NB4 (cell line): ENCODE measurements around the gene CDH13.

Experiments used
- DNase-seq: peaks from one replicate; pipeline ENCODE4 v3.0.0; 2010; ENCODE audit warnings: low read depth
- H3K4me3 ChIP-seq: one replicate; pipeline ENCODE4 v1.5.1; 2011; ENCODE audit warnings: mild to moderate bottlenecking, low read depth, low read length, moderate library complexity
- MYC ChIP-seq: IDR thresholded peaks from 2 replicates; pipeline ENCODE4 v1.6.1; 2011; ENCODE audit warnings: low read depth, low read length
- POLR2A ChIP-seq: IDR thresholded peaks from 2 replicates; pipeline ENCODE4 v1.6.1; 2011; ENCODE audit warnings: mild to moderate bottlenecking; ENCODE audit not compliant: insufficient read length; ENCODE audit errors: extremely low read depth
- TF ChIP-seq, protein P1 (sequence below): IDR thresholded peaks from 2 replicates; pipeline ENCODE4 v1.6.1; 2011; ENCODE audit warnings: low read depth, low read length
- TF ChIP-seq, protein P2 (sequence below): IDR thresholded peaks from one replicate; pipeline ENCODE4 v1.5.1; 2012; ENCODE audit warnings: low read depth, low read length

The CDH13 gene

GRCh38 chr16:83588070-83588469, 961.3 kb downstream of the CDH13 start:
- H3K4me3 ChIP-seq: no peak overlapping the region
- DNase-seq: no peak
- TF ChIP-seq, protein P1, sequence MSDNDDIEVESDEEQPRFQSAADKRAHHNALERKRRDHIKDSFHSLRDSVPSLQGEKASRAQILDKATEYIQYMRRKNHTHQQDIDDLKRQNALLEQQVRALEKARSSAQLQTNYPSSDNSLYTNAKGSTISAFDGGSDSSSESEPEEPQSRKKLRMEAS: no peak
- no peak for TF ChIP-seq MYC
- TF ChIP-seq POLR2A: no peak

DNA sequence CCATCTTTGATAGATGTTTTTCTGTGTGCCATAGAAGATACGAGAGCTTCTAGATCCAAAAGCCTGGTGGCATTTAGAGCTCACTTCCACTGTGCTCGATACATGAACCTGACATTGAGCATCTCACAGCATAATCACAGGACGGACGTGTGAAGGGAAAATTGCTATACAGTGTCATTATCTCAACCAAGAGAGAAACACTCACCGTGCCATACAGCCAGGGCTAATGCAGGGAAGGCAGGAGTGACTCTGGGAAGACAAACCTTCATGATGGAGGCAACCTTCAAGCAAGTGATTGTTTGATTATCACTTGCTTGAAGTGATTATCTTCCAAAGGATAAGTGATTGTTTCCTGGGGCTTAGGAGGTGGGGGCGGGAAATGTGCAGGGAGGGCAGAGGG, 962.8 kb downstream of the CDH13 start:
- no peak overlapping the region for H3K4me3 ChIP-seq
- TF ChIP-seq, protein P2, sequence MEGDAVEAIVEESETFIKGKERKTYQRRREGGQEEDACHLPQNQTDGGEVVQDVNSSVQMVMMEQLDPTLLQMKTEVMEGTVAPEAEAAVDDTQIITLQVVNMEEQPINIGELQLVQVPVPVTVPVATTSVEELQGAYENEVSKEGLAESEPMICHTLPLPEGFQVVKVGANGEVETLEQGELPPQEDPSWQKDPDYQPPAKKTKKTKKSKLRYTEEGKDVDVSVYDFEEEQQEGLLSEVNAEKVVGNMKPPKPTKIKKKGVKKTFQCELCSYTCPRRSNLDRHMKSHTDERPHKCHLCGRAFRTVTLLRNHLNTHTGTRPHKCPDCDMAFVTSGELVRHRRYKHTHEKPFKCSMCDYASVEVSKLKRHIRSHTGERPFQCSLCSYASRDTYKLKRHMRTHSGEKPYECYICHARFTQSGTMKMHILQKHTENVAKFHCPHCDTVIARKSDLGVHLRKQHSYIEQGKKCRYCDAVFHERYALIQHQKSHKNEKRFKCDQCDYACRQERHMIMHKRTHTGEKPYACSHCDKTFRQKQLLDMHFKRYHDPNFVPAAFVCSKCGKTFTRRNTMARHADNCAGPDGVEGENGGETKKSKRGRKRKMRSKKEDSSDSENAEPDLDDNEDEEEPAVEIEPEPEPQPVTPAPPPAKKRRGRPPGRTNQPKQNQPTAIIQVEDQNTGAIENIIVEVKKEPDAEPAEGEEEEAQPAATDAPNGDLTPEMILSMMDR: no peak
- TF ChIP-seq MYC: no peak
- no peak for TF ChIP-seq POLR2A
- TF ChIP-seq, protein P1: no peak
- DNase-seq: no peak

DNA sequence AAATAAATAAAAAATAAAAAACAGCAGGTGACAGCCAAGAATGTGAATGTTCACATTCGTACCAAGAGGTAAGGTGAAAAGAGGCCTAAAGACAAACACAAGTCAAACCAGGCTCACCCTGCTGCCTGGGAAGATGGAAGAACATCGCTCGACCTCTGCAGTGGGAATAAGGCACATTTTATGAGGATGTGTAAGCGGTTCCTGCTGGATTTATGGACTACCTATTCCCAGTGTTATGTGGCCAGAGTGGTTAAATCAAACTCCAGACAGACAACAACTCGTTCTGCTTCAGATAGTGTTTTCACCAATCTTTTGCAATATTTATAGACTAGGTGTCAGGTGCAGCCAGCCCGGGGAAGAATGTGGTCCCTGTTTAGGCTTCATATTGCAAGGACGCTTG, 966.0 kb downstream of the CDH13 start:
- H3K4me3 ChIP-seq: no peak overlapping the region
- no peak for DNase-seq
- TF ChIP-seq MYC (no peak), POLR2A (no peak)
- TF ChIP-seq, protein P1: no peak
- TF ChIP-seq, protein P2: no peak

DNA sequence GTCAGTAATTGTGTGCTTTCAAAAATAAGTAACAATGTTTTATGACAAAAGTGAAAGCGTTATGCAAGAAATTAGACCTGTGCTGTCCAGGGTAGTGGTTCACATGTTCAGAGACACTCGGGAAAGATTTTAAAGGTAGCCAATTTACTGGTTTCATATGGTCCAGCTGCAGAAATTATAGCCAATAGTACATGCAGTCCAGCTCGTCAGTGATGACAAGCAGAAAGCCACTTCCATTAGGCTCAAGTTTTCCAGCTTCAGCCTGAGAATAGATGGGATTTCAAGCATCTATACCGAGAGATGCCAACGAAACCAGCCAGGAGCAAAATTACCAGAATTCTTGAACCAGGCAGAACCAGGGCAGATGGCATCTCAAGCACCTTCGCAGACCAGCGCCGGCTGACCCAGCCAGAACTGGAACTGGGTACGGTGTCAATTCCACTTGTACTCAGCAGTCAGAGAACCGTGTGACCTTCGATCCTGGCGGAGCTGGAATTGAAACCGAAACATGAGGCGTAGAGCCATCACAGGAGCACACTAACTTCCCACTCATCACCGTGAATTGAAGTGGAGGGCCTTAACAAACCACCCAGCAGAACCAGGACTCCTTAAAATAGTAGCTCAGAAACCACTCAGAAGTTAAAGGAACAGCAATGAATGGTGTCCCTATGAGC, 973.2 kb downstream of the CDH13 start:
- no peak overlapping the region for H3K4me3 ChIP-seq
- no peak for DNase-seq
- TF ChIP-seq POLR2A: no peak
- TF ChIP-seq MYC: no peak
- TF ChIP-seq, protein P1: no peak
- TF ChIP-seq, protein P2: no peak

- TF ChIP-seq MYC (no peak), POLR2A (no peak)
- TF ChIP-seq, protein P1: no peak
- TF ChIP-seq, protein P2: no peak
- H3K4me3 ChIP-seq: no peak overlapping the region
- DNase-seq: no peak
These were observed 976.3 kb downstream of the CDH13 start for GRCh38 chr16:83602761-83603722.
